HG03378 (cell line): ENCODE measurements around the gene ELN.
"Not testable (repeated sequence)": the region's sequence is repeated elsewhere in the genome, so short reads cannot be mapped to it uniquely, and the experiment has no call there.

ENCODE experiments used
- ATAC-seq: cut with Tn5 transposase; IDR thresholded peaks from one replicate; pipeline ENCODE4 v1.9.1; 2021; ENCODE audit warnings: mild to moderate bottlenecking, moderate library complexity; ENCODE audit not compliant: unreplicated experiment

ELN gene

GRCh38 chr7:74040791-74041520 lies 13.0 kb downstream of the ELN start:
- ATAC-seq: no peak

DNA sequence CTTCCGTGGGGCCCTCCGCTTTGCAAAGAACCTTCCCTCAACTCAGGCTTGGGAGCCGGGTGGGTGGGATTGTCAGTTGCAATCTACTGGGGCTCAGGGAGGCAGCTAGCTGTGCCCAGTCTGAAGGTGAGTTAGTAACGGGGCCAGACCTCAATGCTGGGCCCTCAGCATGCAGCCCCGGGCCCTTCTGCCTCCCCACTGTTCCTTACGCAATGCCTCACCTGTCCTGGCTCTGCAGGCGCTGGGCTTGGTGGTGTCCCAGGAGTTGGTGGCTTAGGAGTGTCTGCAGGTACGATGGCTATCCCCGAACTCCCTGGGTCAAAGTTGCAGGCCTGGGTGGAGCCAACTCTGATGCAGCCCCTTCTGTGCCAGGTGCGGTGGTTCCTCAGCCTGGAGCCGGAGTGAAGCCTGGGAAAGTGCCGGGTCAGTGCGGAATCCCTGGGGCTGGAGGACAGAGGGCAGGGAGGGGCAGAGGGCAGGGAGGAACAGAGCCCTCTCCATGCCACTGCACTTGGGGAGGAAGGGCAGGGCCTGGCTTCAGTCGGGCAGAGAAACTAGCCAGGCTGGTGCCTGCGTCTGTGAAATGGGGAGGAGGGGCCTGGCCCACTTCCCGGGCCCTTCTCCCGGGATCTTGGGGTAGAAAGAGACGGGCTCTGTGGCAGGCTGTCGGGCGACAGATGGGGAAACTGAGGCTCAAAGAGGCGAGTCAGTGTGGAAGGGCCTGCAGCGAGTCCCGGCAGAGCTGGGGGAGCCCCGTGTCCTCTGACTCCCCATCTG lies 15.0 kb downstream of the ELN start:
- ATAC-seq: no peak

- no peak for ATAC-seq
Measured at GRCh38 chr7:74043523-74043951, 15.6 kb downstream of the ELN start.

- ATAC-seq: no peak
Measured at GRCh38 chr7:74044366-74045350, 16.7 kb downstream of the ELN start.

DNA sequence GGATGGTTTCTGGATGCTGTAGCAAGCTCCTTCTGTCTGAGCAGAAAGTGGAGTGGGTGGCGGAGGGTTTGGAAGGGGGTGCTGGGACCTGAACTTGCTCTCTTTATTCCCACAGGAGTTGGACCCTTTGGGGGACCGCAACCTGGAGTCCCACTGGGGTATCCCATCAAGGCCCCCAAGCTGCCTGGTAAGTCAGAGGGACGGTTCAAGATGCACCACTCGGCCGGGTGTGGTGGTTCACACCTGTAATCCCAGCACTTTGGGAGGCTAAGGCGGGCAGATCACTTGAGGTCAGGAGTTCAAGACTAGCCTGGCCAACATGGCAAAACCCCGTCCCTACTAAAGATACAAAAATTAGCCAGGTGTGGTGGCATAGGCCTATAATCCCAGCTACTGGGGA lies 18.6 kb downstream of the ELN start:
- not testable (repeated sequence) for ATAC-seq

GRCh38 chr7:74047804-74048380 lies 19.9 kb downstream of the ELN start:
- no peak for ATAC-seq

DNA sequence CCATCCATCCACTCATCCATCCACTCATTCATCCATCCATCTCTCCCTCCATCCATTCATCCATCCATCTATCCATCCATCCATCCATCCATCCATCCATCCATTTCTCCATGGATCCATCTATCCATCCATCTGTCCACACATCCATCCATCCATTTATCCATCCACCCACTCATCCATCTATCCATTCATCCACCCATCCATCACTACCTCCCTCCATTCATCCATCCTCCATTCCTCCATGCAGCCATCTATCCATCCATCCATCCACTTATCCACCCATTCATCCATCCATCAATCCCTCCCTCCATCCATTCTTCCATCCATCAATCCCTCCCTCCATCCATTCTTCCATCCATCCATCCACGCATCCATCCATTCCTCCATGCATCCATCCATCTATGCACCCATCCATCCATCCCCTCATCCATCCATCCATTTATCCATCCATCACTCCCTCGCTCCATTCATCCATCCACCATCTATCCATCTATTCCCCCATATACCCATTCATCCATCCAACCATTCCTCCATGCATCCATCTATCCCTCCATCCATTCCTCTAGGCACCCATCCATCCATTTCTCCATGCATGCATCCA lies 21.1 kb downstream of the ELN start:
- ATAC-seq: no peak

GRCh38 chr7:74049997-74050798 lies 22.2 kb downstream of the ELN start:
- ATAC-seq: no peak

DNA sequence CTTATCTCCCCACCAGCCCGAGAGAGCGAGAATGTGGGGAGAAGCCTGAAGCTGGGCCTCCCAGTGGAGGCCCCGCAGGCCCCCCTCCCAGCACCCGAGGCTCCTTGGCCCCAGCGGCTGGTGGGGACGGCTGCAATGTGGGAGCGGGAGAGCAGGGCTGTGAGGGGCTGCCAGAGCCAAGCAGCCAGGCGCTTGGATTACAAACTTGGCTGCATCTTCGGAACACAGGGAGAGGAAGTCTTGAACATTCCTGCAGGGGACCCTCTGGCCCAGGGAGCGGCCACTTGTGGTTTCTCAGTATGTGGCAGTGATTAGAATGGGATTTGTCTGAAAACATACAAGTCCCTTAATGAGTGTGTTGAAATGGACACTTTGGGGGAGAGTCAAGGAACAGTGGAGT lies 23.2 kb downstream of the ELN start:
- ATAC-seq: no peak

GRCh38 chr7:74051629-74052410 lies 23.8 kb downstream of the ELN start:
- no peak for ATAC-seq

- no peak for ATAC-seq
Measured at GRCh38 chr7:74052628-74053027, 24.7 kb downstream of the ELN start.

- no peak for ATAC-seq
Measured at GRCh38 chr7:74053589-74054186, 25.7 kb downstream of the ELN start.

DNA sequence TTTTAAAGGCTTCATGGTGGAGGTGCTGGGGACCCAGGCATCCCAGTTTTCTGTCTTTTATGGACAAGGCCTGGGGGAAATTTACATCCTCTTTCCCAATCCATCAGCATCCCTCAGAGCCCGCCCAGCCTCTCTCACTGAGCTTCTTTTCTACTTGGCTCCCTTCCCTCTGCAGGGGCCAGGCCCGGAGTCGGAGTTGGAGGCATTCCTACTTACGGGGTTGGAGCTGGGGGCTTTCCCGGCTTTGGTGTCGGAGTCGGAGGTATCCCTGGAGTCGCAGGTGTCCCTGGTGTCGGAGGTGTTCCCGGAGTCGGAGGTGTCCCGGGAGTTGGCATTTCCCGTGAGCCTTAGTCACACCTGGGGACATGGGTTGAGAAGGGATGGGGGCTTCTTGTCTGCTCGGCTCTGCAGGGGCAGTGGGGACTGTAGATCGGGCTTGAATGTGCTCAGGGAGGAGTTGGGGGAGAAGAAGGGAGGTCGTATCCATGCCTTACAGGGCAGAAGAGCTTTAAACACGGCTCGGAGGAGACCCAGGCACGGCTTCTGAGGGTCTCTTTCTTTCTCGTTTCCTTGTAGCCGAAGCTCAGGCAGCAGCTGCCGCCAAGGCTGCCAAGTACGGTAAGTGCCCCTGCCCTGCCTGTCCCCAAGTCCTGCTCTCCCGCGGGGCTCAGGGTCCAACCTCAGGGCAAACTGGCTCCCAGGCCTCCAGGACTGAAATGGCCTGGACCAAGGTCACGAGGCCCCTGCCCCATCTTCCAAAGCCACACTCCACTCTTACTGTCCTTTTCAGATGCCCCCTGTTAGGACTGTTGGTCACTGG lies 28.3 kb downstream of the ELN start:
- no peak for ATAC-seq

GRCh38 chr7:74057216-74057925 lies 29.4 kb downstream of the ELN start:
- ATAC-seq: no peak

GRCh38 chr7:74057987-74058386 lies 30.0 kb downstream of the ELN start:
- no peak for ATAC-seq

DNA sequence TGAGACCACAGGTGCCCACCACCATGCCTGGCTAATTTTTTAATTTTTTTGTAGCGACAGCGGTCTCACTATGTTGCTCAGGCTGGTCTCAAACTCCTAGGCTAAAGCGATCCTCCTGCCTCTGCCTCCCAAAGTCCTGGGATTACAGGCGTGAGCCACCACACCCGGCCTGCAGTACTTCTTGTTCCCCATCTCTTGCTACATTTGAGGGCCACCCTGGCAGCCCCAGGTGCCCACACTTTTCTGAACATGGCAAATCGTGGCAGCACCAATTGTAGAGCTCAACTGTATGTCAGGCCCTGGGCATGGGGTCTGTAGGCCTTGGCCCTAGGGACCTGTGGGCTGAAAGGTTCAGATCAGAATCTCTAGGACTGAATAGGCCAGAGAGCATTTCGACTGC lies 30.5 kb downstream of the ELN start:
- no peak for ATAC-seq

DNA sequence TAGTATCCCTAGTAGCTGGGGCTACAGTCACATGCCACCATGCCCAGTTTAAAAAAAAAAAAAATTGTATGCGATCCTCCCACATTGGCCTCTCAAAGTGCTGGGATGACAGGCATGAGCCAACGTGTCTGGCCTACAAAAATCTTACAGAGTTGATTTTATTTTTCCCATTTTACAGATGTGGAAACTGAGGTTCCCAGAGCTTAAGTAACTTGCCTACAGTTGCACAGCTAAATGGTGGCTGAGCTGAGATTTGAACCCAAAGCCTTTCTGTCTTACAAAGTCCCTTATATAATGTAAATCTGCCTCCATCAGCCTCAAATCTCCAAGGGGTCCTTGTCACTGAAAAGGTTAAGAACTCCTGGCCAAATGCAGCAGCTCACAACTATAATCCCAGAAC lies 31.1 kb downstream of the ELN start:
- no peak for ATAC-seq
